Neural cell (in vitro differentiated cells): Measurements from ENCODE around the gene CLHC1. TPM values are rescaled to one million over a fixed set of nuclear protein-coding genes. Genes with fewer than 3 reads are reported as not detected.
"Not testable (repeated sequence)": the region's sequence is repeated elsewhere in the genome, so short reads cannot be mapped to it uniquely, and the experiment has no call there.

Source experiments
- H2AFZ ChIP-seq: fragments of 200-600, 300-800 bp; sonication (generic), shearing (Covaris generic); 2 replicates; pipeline ENCODE4 v1.6.0; 2014; ENCODE audit warnings: low read depth, mild to moderate bottlenecking, antibody characterized with exemption, low read length, moderate library complexity
- H3F3A ChIP-seq: fragments of 200-600 bp; shearing (Covaris generic); 2 replicates; pipeline ENCODE4 v1.6.1; 2016; ENCODE audit warnings: mild to moderate bottlenecking, moderate library complexity, mixed read lengths, antibody characterized with exemption, low read length; ENCODE audit not compliant: insufficient read depth, poor library complexity, severe bottlenecking
- H3K27ac ChIP-seq: fragments of 200-600, 300-800 bp; sonication (generic), shearing (Covaris generic); 2 replicates; pipeline ENCODE4 v1.5.1; 2014; ENCODE audit warnings: mild to moderate bottlenecking, low read length, moderate library complexity
- H3K27me3 ChIP-seq: fragments of 300-800, 200-600 bp; sonication (generic), shearing (Covaris generic); 2 replicates; pipeline ENCODE4 v1.6.0; 2014; ENCODE audit warnings: mild to moderate bottlenecking, low read depth, low read length, moderate library complexity; ENCODE audit not compliant: insufficient read depth
- H3K36me3 ChIP-seq: fragments of 300-800, 200-600 bp; sonication (generic), shearing (Covaris generic); 2 replicates; pipeline ENCODE4 v1.5.1; 2014; ENCODE audit warnings: mild to moderate bottlenecking, antibody characterized with exemption, low read length, moderate library complexity; ENCODE audit not compliant: insufficient read depth
- H3K4me2 ChIP-seq: fragments of 300-800, 200-600 bp; sonication (generic), shearing (Covaris generic); 2 replicates; pipeline ENCODE4 v1.6.0; 2014; ENCODE audit warnings: mild to moderate bottlenecking, low read length
- H3K4me3 ChIP-seq: fragments of 300-800, 200-600 bp; sonication (generic), shearing (Covaris generic); 2 replicates; pipeline ENCODE4 v1.5.1; 2014; ENCODE audit warnings: mild to moderate bottlenecking, low read length, moderate library complexity
- H3K79me2 ChIP-seq: fragments of 200-600 bp; shearing (Covaris generic); replicated peaks from 2 replicates; pipeline ENCODE4 v1.6.0; 2014; ENCODE audit warnings: mild to moderate bottlenecking, low read length, moderate library complexity; ENCODE audit not compliant: insufficient read depth
- H3K9ac ChIP-seq: fragments of 300-800, 200-600 bp; sonication (generic), shearing (Covaris generic); 2 replicates; pipeline ENCODE4 v1.6.1; 2016; ENCODE audit warnings: mild to moderate bottlenecking, low read length, mixed read lengths
- H3K9me2 ChIP-seq: fragments of 200-600 bp; shearing (Covaris generic); 2 replicates; pipeline ENCODE4 v1.6.1; 2016; ENCODE audit warnings: mild to moderate bottlenecking, low read length, mixed read lengths; ENCODE audit not compliant: insufficient read depth
- H3K9me3 ChIP-seq: fragments of 200-600, 300-800 bp; sonication (generic), shearing (Covaris generic); 2 replicates; pipeline ENCODE4 v1.6.1; 2016; ENCODE audit warnings: mild to moderate bottlenecking, mixed run types, low read length, moderate library complexity, mixed read lengths
- H4K20me1 ChIP-seq: fragments of 200-600 bp; shearing (Covaris generic); 2 replicates; pipeline ENCODE4 v1.6.1; 2016; ENCODE audit warnings: mild to moderate bottlenecking, mixed run types; ENCODE audit not compliant: insufficient read depth
- EP300 ChIP-seq: fragments of 450-650 bp; conservative IDR thresholded peaks from 2 replicates; pipeline ENCODE4 v1.6.1; 2014; ENCODE audit warnings: antibody characterized with exemption, mild to moderate bottlenecking, moderate library complexity; ENCODE audit not compliant: poor library complexity, severe bottlenecking
- EZH2 ChIP-seq: fragments of 200-600, 300-800 bp; shearing (Covaris generic), sonication (generic); IDR thresholded peaks from 2 replicates; pipeline ENCODE4 v1.6.1; 2014; ENCODE audit warnings: antibody characterized with exemption, low read length, borderline replicate concordance, mild to moderate bottlenecking; ENCODE audit not compliant: insufficient read depth, poor library complexity, severe bottlenecking
- MXI1 ChIP-seq: fragments of 450-650 bp; conservative IDR thresholded peaks from 2 replicates; pipeline ENCODE4 v1.6.1; 2014; ENCODE audit warnings: antibody characterized with exemption, mild to moderate bottlenecking; ENCODE audit not compliant: poor library complexity, severe bottlenecking
- POLR2AphosphoS5 ChIP-seq: IDR thresholded peaks from 2 replicates; pipeline ENCODE4 v1.6.1; 2012
- RAD21 ChIP-seq: fragments of 450-650 bp; conservative IDR thresholded peaks from 2 replicates; pipeline ENCODE4 v1.6.1; 2014; ENCODE audit warnings: antibody characterized with exemption, mild to moderate bottlenecking, moderate library complexity
- SMC3 ChIP-seq: fragments of 450-650 bp; conservative IDR thresholded peaks from 2 replicates; pipeline ENCODE4 v1.6.1; 2014; ENCODE audit warnings: antibody characterized with exemption, mild to moderate bottlenecking, moderate library complexity; ENCODE audit not compliant: poor library complexity
- TAF1 ChIP-seq: IDR thresholded peaks from 2 replicates; pipeline ENCODE4 v1.6.1; 2012; ENCODE audit warnings: low read depth
- polyA minus RNA-seq: library from RNA; depleted of rRNA, polyadenylated mRNA; stranded (reverse); fragments of >200 nt; gene quantifications from 2 replicates; pipeline ENCODE4 v1.2.3, GENCODE V29; 2014
- polyA plus RNA-seq: library from polyadenylated mRNA; depleted of rRNA; stranded (reverse); fragments of >200 nt; gene quantifications from 2 replicates; pipeline ENCODE4 v1.2.3, GENCODE V29; 2014
- TF ChIP-seq, protein P1 (sequence below): fragments of 450-650 bp; IDR thresholded peaks from 2 replicates; pipeline ENCODE4 v1.5.1; 2014; ENCODE audit warnings: antibody characterized with exemption, mild to moderate bottlenecking, moderate library complexity; ENCODE audit not compliant: poor library complexity, severe bottlenecking
- TF ChIP-seq, protein P2 (sequence below): IDR thresholded peaks from 2 replicates; pipeline ENCODE4 v1.6.1; 2012; ENCODE audit warnings: borderline replicate concordance

The CLHC1 gene
- polyA plus RNA-seq, result 43.6 and 52.9 TPM in 2 replicates
- 39.9 and 49.2 TPM in 2 replicates for polyA minus RNA-seq

DNA sequence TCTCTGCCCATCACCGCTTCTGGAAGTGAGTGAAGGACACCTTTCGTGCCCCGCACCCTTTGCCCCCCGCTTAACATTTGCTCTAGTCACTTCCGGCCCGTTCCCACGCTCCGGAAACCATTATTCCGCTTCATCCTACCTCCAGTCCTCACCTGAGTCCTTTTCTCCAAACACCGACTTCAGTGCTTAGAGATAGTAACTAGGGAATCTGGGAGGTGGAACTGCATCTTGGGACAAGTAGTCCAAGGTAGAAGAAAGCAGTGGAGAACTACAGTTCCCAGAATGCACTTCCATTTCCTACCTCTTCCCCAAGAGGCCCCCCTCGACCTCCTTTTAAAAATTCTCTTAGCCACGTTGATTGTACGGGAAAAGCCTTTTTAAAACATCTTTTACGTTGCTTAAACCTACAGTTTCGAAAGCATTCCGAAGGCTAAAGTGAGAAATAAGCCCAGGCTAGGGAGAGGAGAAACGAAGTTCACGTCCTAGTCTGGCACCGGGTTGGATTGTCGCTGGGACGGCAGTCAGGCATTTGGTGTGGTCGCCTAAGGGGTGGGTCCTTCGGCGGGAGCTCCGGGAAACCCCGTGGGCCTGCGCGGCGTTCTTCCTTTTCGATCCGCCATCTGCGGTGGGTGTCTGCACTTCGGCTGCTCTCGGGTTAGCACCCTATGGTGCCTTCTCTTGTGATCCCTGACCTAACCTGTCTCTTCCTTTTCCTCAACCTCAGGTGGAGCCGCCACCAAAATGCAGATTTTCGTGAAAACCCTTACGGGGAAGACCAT lies at the start of gene CLHC1, which contains the start of gene RPS27A:
Gene CLHC1, minus strand, starts transcription at position 210 of the 779 bp plus-strand sequence. CDS start 9,882 bp downstream, outside the sequence.
Gene RPS27A, plus strand, starts transcription at position 605 of the 779 bp plus-strand sequence. Its CDS starts 137 bp downstream, at position 742.
- peaks cover 14% of the 10 kb centered on the region for H3K36me3 ChIP-seq
- peak within 1 kb of the TSS; percentile 93 for H3K27ac ChIP-seq
- H2AFZ ChIP-seq, result peak within 1 kb of the TSS; percentile 84
- H3K4me3 ChIP-seq, result peak within 1 kb of the TSS; percentile 100
- peaks cover 35% of the 10 kb centered on the region for H3K79me2 ChIP-seq
- TF ChIP-seq EZH2 (no peak), EP300 (peak; percentile 44), POLR2AphosphoS5 (peak; percentile 81), MXI1 (peak; percentile 90), TAF1 (peak; percentile 66), SMC3 (peak; percentile 53), RAD21 (peak; percentile 22)
- TF ChIP-seq, protein P1, sequence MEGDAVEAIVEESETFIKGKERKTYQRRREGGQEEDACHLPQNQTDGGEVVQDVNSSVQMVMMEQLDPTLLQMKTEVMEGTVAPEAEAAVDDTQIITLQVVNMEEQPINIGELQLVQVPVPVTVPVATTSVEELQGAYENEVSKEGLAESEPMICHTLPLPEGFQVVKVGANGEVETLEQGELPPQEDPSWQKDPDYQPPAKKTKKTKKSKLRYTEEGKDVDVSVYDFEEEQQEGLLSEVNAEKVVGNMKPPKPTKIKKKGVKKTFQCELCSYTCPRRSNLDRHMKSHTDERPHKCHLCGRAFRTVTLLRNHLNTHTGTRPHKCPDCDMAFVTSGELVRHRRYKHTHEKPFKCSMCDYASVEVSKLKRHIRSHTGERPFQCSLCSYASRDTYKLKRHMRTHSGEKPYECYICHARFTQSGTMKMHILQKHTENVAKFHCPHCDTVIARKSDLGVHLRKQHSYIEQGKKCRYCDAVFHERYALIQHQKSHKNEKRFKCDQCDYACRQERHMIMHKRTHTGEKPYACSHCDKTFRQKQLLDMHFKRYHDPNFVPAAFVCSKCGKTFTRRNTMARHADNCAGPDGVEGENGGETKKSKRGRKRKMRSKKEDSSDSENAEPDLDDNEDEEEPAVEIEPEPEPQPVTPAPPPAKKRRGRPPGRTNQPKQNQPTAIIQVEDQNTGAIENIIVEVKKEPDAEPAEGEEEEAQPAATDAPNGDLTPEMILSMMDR, result peak; percentile 28
- TF ChIP-seq, protein P2, sequence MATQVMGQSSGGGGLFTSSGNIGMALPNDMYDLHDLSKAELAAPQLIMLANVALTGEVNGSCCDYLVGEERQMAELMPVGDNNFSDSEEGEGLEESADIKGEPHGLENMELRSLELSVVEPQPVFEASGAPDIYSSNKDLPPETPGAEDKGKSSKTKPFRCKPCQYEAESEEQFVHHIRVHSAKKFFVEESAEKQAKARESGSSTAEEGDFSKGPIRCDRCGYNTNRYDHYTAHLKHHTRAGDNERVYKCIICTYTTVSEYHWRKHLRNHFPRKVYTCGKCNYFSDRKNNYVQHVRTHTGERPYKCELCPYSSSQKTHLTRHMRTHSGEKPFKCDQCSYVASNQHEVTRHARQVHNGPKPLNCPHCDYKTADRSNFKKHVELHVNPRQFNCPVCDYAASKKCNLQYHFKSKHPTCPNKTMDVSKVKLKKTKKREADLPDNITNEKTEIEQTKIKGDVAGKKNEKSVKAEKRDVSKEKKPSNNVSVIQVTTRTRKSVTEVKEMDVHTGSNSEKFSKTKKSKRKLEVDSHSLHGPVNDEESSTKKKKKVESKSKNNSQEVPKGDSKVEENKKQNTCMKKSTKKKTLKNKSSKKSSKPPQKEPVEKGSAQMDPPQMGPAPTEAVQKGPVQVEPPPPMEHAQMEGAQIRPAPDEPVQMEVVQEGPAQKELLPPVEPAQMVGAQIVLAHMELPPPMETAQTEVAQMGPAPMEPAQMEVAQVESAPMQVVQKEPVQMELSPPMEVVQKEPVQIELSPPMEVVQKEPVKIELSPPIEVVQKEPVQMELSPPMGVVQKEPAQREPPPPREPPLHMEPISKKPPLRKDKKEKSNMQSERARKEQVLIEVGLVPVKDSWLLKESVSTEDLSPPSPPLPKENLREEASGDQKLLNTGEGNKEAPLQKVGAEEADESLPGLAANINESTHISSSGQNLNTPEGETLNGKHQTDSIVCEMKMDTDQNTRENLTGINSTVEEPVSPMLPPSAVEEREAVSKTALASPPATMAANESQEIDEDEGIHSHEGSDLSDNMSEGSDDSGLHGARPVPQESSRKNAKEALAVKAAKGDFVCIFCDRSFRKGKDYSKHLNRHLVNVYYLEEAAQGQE, result peak; percentile 38
- no peaks in the 10 kb centered on the region for H4K20me1 ChIP-seq
- H3F3A ChIP-seq, result no peaks in the 10 kb centered on the region
- H3K9ac ChIP-seq, result peak within 1 kb of the TSS; percentile 93
- H3K9me3 ChIP-seq, result no peaks in the 10 kb centered on the region
- peak within 1 kb of the TSS; percentile 98 for H3K4me2 ChIP-seq
- no peaks in the 10 kb centered on the region for H3K9me2 ChIP-seq
- H3K27me3 ChIP-seq, result no peaks in the 10 kb centered on the region

DNA sequence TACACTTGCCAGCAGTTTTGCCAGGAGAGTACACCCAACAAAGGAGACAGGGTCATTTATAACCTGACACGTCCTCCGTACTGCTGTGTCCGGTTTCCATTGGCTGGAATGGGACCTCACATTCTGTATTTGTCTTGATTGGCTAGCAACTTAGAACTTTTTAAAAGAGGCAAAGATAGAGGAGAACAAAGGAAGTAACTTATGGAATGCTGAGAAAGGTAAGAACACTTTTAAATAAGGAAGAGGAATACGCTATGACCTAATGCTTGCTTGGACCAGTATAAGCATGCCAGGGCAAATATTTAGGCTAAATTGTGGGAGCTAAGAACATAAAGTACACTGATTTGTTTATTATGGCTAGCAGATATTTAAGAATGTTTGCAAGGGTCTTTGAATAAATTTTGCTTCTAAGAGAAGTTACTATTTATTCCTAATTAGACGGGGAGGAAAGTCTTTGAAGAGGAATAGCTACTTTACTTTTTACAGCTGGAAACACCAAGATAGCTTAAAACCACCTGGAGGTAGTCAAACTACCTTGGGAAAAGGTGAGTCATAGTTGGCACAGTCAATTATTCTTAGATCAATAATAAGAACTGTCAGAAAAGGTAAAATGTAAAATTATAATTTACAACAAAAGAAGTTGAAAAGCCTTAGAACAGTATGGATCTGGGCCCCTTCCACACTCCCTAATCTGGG lies 48.9 kb upstream of the CLHC1 start:
- not testable (repeated sequence) for H3F3A ChIP-seq, H3K4me2 ChIP-seq, H3K79me2 ChIP-seq, H4K20me1 ChIP-seq, H3K36me3 ChIP-seq, H2AFZ ChIP-seq, H3K9ac ChIP-seq, H3K27me3 ChIP-seq, H3K4me3 ChIP-seq, H3K9me3 ChIP-seq, H3K27ac ChIP-seq, H3K9me2 ChIP-seq

DNA sequence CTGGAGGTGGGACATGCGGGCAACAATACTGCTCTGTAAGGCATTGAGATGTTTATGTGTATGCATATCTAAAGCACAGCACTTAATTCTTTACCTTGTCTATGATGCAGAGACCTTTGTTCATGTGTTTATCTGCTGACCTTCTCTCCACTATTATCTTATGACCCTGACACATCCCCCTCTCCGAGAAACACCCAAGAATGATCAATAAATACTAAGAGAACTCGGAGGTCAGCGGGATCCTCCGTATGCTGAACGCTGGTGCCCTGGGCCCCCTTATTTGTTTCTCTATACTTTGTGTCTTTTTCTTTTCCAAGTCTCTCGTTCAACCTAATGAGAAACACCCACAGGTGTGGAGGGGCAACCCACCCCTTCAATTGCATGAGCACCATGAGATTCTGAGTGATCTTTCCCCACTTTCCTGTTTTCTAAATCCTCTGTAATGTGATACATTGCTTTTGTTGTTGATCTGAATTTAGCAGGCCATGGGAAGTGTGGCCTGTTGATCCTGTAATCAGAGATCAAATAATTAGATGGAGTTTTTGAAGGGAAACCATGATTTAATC lies 47.8 kb upstream of the CLHC1 start:
- not testable (repeated sequence) for H3K79me2 ChIP-seq, H4K20me1 ChIP-seq, H3F3A ChIP-seq, H2AFZ ChIP-seq, H3K9me2 ChIP-seq, H3K9me3 ChIP-seq, H3K36me3 ChIP-seq, H3K27ac ChIP-seq, H3K27me3 ChIP-seq, H3K4me2 ChIP-seq, H3K4me3 ChIP-seq, H3K9ac ChIP-seq

DNA sequence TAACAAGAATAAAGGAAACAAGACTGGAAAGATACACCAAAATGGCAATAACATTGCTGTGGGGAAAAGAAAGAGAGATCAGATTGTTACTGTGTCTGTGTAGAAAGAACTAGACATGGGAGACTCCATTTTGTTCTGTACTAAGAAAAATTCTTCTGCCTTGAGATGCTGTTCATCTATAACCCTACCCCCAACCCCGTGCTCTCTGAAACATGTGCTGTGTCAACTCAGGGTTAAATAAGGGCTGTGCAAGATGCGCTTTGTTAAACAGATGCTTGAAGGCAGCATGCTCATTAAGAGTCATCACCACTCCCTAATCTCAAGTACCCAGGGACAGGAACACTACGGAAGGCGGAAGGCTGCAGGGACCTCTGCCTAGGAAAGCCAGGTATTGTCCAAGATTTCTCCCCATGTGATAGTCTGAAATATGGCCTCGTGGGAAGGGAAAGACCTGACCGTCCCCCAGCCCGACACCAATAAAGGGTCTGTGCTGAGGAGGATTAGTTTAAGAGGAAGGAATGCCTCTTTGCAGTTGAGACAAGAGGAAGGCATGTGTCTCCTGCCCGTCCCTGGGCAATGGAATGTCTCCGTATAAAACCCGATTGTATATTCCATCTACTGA lies 47.2 kb upstream of the CLHC1 start:
- H3K27ac ChIP-seq, H4K20me1 ChIP-seq, H3K79me2 ChIP-seq, H3K36me3 ChIP-seq, H3K4me3 ChIP-seq, H3K9me3 ChIP-seq, H3K9me2 ChIP-seq, H3K9ac ChIP-seq, H2AFZ ChIP-seq, H3F3A ChIP-seq, H3K4me2 ChIP-seq, H3K27me3 ChIP-seq: not testable (repeated sequence)
